ENCODE results near the gene PDZD2.

The PDZD2 gene

GRCh38 chr5:32088214-32088613, 449.3 kb downstream of the PDZD2 start:
- no peak for DNase-seq

GRCh38 chr5:32089146-32090000, 450.4 kb downstream of the PDZD2 start:
- DNase-seq: no peak

GRCh38 chr5:32090026-32090754, 451.3 kb downstream of the PDZD2 start:
- DNase-seq: no peak

- DNase-seq: no peak
Observed at GRCh38 chr5:32090755-32091128, 451.8 kb downstream of the PDZD2 start.

GRCh38 chr5:32092938-32093812, 454.2 kb downstream of the PDZD2 start:
- DNase-seq: peak; percentile 79 to 83 (median 81)

GRCh38 chr5:32094691-32095090, 455.8 kb downstream of the PDZD2 start:
- no peak for DNase-seq

- no peak for DNase-seq
Observed at GRCh38 chr5:32095261-32095671, 456.3 kb downstream of the PDZD2 start.

- DNase-seq: no peak
Observed at GRCh38 chr5:32096891-32097595, 458.1 kb downstream of the PDZD2 start.

- peak; percentile 44 to 73 (median 67) for DNase-seq
Observed at GRCh38 chr5:32098291-32098690, 459.4 kb downstream of the PDZD2 start.

- no peak for DNase-seq
Observed at GRCh38 chr5:32098890-32099310, 460.0 kb downstream of the PDZD2 start.

- no peak for DNase-seq
Observed at GRCh38 chr5:32099486-32100035, 460.6 kb downstream of the PDZD2 start.

- DNase-seq: no peak
Observed at GRCh38 chr5:32100230-32100629, 461.3 kb downstream of the PDZD2 start.

GRCh38 chr5:32100691-32101302, 461.9 kb downstream of the PDZD2 start:
- DNase-seq: no peak

- DNase-seq: no peak
Observed at GRCh38 chr5:32102254-32102986, 463.5 kb downstream of the PDZD2 start.

- DNase-seq: no peak
Observed at GRCh38 chr5:32103521-32103920, 464.6 kb downstream of the PDZD2 start.

GRCh38 chr5:32107291-32107690, 468.4 kb downstream of the PDZD2 start:
- DNase-seq: no peak

- no peak for DNase-seq
Observed at GRCh38 chr5:32108167-32108566, 469.2 kb downstream of the PDZD2 start.

GRCh38 chr5:32109236-32109635, 470.3 kb downstream of the PDZD2 start:
- no peak for DNase-seq

GRCh38 chr5:32110111-32110696, 471.3 kb downstream of the PDZD2 start:
- no peak for DNase-seq

GRCh38 chr5:32115985-32116384, 477.1 kb downstream of the PDZD2 start:
- DNase-seq: peak; percentile 37 to 60 (median 39)
